C1 segment of cervical spinal cord (tissue), 14 donors: ENCODE data around the gene TSPOAP1.

Experiments
- DNase-seq, 14 donors: peaks; one replicate each; lab custom pipeline; 2025; lab: John Stamatoyannopoulos, UW

The TSPOAP1 gene

DNA sequence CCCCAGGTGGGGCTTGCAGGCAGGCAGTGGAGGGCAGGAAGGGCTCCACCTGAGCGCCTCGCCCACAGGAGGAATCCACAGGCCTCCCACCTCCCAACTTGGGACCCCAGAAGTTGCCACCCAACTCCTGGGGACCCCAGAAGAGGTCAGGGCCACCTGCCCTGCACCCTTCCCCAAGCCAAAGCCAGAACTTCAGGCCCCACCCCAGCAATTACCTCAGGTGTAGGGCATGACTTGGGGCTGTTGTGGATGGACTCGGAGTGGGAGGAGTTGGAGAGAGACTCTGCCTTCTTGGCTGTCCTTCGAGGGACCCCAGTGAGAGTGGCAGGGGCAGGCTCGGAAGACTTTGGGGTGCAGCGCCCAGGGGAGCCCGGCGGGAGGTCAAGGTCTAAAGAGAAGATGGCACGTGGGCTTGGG is 10.5 kb downstream of the TSPOAP1 start:
- no peak for DNase-seq

GRCh38 chr17:58317421-58318064 is 11.1 kb downstream of the TSPOAP1 start:
- DNase-seq = no peak

GRCh38 chr17:58316260-58316960 is 12.2 kb downstream of the TSPOAP1 start:
- no peak for DNase-seq

DNA sequence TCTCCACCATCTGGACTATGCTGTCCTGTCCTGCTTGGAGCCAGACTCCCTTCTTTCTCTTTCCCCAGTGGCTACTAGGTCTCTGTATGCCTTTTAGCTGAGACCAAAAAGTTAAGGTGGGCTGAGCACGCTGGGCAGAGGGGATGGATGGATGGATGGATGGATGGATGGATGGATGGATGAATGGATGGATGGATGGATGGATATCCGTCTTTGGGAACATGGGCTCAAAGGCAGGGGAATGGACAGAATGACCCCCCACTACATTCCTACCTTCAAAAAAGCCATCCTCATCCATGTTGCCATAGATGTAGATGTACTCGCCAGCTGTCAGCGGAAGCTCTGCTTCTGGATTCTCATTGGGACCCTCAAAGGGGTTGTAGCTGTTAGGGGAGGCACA is 12.8 kb downstream of the TSPOAP1 start:
- DNase-seq = no peak

DNA sequence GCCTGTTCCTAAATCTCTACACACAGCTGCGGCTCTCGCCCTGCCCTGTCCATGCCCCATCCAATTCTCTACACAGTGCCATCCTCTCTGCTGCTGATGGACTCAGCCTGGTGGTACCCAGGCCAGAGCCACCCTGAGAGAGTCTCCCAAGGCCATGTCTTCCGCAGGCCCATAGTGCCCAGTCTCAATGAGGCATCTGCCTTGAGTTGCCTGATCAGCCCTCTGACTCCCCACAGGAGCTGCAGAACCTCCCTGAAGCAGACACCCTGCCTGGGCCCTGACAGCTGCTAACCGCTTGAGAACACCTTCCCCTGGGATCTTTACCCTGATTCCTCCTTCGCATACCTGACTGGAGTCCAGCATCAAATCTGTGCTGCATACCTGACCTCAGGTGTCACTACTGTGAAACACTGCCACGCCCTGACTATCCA is 13.3 kb downstream of the TSPOAP1 start:
- DNase-seq = no peak

GRCh38 chr17:58314706-58315015 is 13.9 kb downstream of the TSPOAP1 start:
- DNase-seq = no peak

DNA sequence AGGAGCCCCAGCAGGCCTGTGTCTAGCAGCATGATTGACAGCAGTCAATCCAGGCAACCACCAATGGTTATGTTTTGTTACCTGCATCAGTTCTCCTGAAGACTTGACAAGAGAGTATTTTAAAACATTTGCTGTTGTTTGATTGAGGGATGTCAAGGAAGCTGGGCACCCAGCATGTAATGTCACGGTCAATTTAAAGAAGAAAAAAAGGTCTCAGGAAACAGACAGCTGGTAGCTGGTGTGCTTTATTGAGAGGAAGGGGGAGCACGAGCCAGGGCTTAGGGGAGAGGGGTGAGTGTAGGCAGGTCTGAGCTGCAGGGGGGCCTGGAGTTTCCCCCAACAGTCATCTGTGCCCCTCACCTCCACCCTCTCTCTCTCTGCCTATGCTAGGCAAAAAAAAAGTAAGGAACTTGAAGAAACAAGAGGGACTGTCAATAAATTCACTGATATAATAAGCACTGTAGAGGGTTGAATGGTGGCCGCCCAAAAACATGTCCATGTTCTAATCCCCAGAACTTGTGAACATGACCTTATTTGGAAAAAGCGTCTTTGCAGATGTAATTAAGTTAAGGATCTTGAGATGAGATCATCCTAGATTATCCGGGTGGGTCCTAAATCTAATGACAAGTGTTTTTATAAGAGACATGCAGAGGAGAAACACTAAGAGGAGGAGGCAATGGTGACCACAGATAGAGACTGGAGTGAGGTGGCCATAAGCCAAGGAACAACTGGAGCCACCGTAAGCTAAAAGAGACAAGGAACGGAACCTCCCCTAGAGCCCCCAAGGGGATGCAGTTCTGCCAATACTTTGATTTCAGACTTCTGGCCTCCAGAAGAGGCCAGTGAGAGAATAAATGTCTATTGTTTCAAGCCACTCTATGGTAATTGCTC is 14.5 kb downstream of the TSPOAP1 start:
- no peak for DNase-seq

GRCh38 chr17:58312829-58313228 is 15.8 kb downstream of the TSPOAP1 start:
- DNase-seq = no peak

GRCh38 chr17:58312021-58312630 is 16.5 kb downstream of the TSPOAP1 start:
- no peak for DNase-seq

DNA sequence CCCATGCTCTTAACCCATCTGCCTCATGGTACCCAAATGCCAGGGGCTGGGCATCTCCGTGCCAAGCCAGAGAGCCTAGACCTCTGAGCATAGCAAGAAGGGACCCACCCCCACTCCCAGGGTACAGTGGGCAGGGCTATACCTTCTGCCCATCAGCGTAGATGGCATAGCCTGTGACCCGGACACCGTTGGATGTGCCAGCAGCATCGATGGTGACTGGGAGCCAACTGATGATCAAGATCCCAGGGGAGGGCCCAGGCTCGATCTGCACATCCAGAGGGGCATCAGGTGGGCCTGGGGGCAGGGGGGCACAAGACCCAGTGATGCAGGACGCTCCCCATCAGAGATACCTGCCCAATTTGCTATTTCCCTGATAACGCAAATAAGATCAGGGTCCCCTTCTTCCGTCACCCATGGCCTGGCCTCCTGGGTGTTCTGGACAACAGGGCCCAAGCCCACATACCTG is 17.1 kb downstream of the TSPOAP1 start:
- DNase-seq = no peak

- DNase-seq = peak in 1 of 14 donors; percentile 78
Measured at GRCh38 chr17:58310511-58311428, 17.8 kb downstream of the TSPOAP1 start.

DNA sequence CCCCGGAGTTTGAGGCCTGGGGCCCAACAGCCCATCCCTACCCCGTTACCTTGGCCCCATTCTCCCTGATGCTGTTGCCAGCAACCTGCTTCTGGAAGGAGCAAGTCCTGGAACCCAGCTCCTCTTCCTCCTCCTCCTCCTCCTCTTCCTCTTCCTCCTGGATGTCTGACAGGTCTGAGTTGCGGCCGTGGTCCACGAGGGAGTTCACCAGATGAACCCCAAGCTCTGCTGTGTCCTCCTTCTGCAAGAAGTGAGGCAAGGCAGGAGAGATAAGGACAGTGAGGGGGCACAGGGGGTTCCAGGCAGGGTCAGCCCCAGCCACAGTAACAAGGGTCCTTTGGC is 18.7 kb downstream of the TSPOAP1 start:
- no peak for DNase-seq

GRCh38 chr17:58308985-58309917 is 19.3 kb downstream of the TSPOAP1 start:
- no peak for DNase-seq

GRCh38 chr17:58308173-58308984 is 20.2 kb downstream of the TSPOAP1 start:
- DNase-seq = no peak

GRCh38 chr17:58307468-58308172 is 21.0 kb downstream of the TSPOAP1 start:
- no peak for DNase-seq

- no peak for DNase-seq
Measured at GRCh38 chr17:58306131-58306951, 22.3 kb downstream of the TSPOAP1 start.

DNA sequence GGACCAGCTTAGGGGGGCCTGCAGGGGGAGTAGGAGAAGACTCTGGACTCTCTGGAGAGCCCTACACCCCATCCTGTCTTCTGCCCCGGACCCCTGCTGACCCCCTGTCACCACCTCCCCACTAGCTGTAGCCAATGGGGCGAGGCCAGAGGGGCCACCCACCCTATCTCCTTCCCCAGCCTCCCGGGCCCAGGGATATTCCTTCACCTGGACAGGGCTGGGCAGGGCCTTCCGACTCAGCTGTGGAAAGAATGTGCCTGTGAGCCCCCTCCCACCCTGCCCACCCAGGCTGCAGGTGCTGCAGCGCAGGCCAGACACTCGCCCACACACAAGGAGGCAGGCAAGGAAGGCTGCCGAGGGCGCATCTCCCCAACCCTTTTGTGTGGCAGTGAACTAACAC is 23.0 kb downstream of the TSPOAP1 start:
- no peak for DNase-seq
